Measurements from ENCODE around the gene THEM4.

The THEM4 gene

DNA sequence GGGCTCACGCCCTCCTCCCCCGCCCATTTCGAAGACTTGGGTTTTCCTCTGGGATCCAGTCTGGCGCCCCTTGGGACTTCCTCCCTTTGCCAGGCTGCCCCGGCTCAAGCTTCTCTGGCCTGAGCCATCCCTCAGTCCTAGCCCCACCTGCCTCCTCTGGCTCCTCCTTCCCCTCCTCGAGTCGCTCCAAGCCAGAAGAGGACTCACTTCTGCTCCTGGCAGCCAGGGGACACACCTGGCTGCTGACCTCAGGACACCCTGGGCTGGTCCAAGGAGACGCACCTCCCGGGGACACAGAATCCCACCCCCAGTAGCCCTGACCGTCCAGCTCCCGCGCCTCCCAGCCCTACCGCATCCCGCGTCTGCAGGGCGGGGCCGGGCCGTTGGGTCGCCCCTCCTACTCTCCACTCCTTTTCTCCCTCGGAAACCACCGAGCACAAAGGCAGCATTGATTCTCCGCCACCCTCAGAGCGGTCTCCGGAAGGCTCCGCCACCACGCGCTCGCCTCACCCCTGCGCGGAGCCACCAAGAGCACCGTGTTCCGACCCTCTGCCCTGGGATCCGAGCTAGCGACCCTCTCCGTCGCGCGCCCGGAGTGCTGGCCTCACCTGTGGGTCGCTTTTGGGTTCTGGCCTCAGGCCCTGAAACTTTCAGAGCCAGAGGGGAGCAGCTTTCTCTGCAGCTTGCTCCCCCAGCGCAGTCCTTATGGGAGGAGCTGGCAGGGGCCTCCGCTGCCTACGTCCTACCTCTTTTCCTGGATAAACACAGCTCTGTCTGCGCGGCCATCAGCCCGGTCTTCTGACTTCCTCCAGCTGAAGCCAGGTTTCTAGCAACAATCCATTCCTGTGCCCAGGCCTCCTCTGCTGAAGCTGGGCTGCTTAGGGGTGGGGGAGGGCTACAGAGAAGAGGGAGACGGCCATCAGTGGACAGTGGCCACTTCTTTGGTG is 69.6 kb downstream of the THEM4 start, which contains the start of gene C2CD4D:
Gene C2CD4D (minus strand): TSS at position 364 of the 947 bp plus-strand sequence. CDS start 831 bp downstream, outside the sequence.
- no peak for DNase-seq (ENCODE audit: low read depth)
- no peak within 1 kb of the TSS for H3K4me3 ChIP-seq (ENCODE audit: low read depth, low read length)
- no peak for TF ChIP-seq POLR2A (IDR thresholded peaks at IDR 0.05; ENCODE audit: extremely low read depth, insufficient read length)
- TF ChIP-seq, protein P1, sequence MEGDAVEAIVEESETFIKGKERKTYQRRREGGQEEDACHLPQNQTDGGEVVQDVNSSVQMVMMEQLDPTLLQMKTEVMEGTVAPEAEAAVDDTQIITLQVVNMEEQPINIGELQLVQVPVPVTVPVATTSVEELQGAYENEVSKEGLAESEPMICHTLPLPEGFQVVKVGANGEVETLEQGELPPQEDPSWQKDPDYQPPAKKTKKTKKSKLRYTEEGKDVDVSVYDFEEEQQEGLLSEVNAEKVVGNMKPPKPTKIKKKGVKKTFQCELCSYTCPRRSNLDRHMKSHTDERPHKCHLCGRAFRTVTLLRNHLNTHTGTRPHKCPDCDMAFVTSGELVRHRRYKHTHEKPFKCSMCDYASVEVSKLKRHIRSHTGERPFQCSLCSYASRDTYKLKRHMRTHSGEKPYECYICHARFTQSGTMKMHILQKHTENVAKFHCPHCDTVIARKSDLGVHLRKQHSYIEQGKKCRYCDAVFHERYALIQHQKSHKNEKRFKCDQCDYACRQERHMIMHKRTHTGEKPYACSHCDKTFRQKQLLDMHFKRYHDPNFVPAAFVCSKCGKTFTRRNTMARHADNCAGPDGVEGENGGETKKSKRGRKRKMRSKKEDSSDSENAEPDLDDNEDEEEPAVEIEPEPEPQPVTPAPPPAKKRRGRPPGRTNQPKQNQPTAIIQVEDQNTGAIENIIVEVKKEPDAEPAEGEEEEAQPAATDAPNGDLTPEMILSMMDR (IDR thresholded peaks at IDR 0.05; ENCODE audit: low read depth, low read length), result no peak

DNA sequence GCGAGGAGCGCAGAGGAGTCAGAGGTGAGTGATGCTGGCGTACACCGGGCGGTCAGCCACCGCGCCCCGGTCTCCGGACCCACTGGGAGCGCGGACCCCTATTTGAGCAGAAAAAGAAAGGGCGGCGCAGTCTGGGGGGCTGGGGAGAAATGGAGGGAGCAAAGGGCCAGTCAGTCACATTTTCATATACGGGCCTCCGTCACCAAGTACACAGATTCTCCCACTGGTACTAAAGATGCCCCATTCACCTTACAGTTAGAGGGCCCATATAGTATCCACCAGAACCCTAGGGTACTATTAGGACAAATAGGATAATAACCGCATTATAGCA is 70.3 kb downstream of the THEM4 start:
- TF ChIP-seq POLR2A (IDR thresholded peaks at IDR 0.05; ENCODE audit: extremely low read depth, insufficient read length), result no peak
- TF ChIP-seq, protein P1 (IDR thresholded peaks at IDR 0.05; ENCODE audit: low read depth, low read length), result no peak
- no peak for TF ChIP-seq MYC (IDR thresholded peaks at IDR 0.05; ENCODE audit: low read depth, low read length)
- TF ChIP-seq, protein P2, sequence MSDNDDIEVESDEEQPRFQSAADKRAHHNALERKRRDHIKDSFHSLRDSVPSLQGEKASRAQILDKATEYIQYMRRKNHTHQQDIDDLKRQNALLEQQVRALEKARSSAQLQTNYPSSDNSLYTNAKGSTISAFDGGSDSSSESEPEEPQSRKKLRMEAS (IDR thresholded peaks at IDR 0.05; ENCODE audit: low read depth, low read length), result no peak
- DNase-seq (ENCODE audit: low read depth), result no peak
- no peak overlapping the region for H3K4me3 ChIP-seq (ENCODE audit: low read depth, low read length)

DNA sequence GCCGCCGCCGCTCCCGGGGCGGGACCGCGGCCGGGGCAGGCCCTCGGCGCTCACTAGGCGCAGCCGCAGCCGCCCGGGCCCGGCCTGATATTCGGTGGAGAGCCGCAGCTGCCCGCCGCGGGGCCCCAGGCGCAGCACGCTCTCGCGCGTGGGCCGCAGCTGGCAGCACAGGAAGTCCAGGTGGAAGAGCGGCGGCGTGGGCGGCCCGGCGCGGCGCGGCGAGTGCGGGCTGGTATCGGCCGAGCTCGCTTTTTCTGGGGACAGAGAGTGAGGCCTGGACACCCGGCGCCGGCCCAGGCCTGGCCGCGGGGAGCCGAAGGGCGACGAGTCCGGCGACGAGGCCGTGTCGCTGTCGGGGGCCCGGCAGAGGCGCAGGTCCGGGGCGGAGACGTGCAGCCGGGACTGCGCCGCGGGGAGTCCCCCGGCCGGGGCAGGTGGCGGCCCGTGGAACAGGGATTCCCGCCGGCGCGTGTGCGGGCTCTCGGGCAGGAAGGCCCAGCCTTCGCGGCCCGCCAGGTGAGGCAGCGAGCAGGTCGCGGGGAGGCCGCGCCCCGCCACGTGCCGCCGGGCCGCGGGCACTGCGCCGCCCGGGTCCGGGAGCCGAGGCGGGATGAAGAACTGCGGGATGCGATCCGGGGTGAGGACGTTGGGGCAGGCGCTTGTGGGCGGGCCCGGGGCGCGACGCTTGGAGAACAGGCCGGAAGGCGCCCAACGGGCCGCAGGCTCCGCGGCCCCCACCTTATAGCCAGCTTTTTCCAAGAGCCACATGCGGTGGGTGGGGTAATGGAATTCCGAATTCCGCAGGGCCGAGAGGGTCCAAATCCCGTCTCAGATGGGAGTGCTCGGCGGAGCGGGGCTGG is 70.9 kb downstream of the THEM4 start:
- H3K4me3 ChIP-seq (ENCODE audit: low read depth, low read length), result no peak overlapping the region
- DNase-seq (ENCODE audit: low read depth), result peak; percentile 31
- TF ChIP-seq MYC (IDR thresholded peaks at IDR 0.05; ENCODE audit: low read depth, low read length) (no peak), POLR2A (IDR thresholded peaks at IDR 0.05; ENCODE audit: extremely low read depth, insufficient read length) (no peak)
- TF ChIP-seq, protein P2 (IDR thresholded peaks at IDR 0.05; ENCODE audit: low read depth, low read length), result no peak
- TF ChIP-seq, protein P1 (IDR thresholded peaks at IDR 0.05; ENCODE audit: low read depth, low read length), result no peak

DNA sequence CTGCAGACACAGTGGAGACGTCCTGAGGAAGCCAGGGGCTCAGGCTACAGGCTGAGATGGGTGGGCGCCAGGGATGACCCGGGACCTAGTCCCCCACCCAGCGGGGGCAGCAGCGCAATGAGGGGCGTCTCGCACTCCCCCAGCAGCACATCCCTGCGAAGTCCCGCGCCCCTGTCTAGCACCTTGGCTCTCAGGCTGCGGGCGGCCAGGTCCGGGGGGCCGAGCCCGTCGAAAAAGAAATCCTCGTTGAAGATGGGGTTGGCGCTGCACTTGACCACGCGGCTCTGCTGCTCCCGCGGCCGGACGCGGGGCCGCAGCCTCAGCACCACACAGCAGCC is 71.5 kb downstream of the THEM4 start:
- TF ChIP-seq, protein P2 (IDR thresholded peaks at IDR 0.05; ENCODE audit: low read depth, low read length), result no peak
- no peak for TF ChIP-seq MYC (IDR thresholded peaks at IDR 0.05; ENCODE audit: low read depth, low read length)
- no peak for TF ChIP-seq POLR2A (IDR thresholded peaks at IDR 0.05; ENCODE audit: extremely low read depth, insufficient read length)
- TF ChIP-seq, protein P1 (IDR thresholded peaks at IDR 0.05; ENCODE audit: low read depth, low read length), result no peak
- no peak for DNase-seq (ENCODE audit: low read depth)
- H3K4me3 ChIP-seq (ENCODE audit: low read depth, low read length), result no peak overlapping the region

DNA sequence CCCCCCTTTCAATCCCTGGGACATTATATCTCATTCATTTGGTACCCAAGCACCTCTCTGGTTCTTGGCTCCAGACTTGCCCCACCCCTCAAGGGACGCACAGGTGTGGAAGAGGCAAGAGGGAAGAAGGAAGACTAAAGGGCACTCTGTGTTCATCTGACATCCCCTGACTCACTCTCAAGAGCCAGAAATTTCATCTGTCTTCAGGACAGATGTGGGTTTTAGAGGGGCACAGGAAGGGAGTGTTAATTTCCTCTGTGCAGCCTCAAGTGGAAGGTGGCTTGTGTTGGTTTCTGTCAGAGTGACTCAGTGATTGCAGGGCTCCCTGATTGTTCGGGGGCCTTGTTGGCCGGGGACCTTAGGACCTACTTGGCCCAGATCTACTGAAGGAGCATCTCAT is 72.1 kb downstream of the THEM4 start:
- H3K4me3 ChIP-seq (ENCODE audit: low read depth, low read length), result no peak overlapping the region
- DNase-seq (ENCODE audit: low read depth), result no peak

More for the DNA sequence above, 72.1 kb downstream of the THEM4 start:
- no peak for TF ChIP-seq MYC (IDR thresholded peaks at IDR 0.05; ENCODE audit: low read depth, low read length)
- TF ChIP-seq POLR2A (IDR thresholded peaks at IDR 0.05; ENCODE audit: extremely low read depth, insufficient read length), result no peak
- TF ChIP-seq, protein P1 (IDR thresholded peaks at IDR 0.05; ENCODE audit: low read depth, low read length), result no peak
